ENCODE data around the gene PSMD4. TPM values are rescaled to one million over a fixed set of nuclear protein-coding genes. Genes with fewer than 3 reads are reported as not detected.

PSMD4 gene
- total and polyA plus RNA-seq, 4 donors, result 115 to 162 (median 131) TPM

Other genes with a start within 250 kb of the PSMD4 start
- gene MINDY1, start 247.8 kb upstream of the PSMD4 start, total RNA-seq, result 10 to 100 TPM; 20.1 to 26.0 TPM
- gene MINDY1, start 247.8 kb upstream of the PSMD4 start, polyA plus RNA-seq, result 10 to 100 TPM in 1 of 2 donors, 1 to 10 TPM in 1; 8.9 to 17.7 TPM
- gene PRUNE1, start 246.3 kb upstream of the PSMD4 start, total RNA-seq, result 10 to 100 TPM; 14.8 TPM
- 10 to 100 TPM; 10.5 to 16.8 TPM for gene PRUNE1, start 246.3 kb upstream of the PSMD4 start, polyA plus RNA-seq
- gene BNIPL, start 218.1 kb upstream of the PSMD4 start, total RNA-seq, result under 1 TPM; 0.29 to 0.54 TPM
- gene BNIPL, start 218.1 kb upstream of the PSMD4 start, polyA plus RNA-seq, result under 1 TPM in 1 of 2 donors, not detected in 1; 0.38 TPM
- 1 to 10 TPM; 3.0 to 3.8 TPM for gene C1orf56, start 207.0 kb upstream of the PSMD4 start, total RNA-seq
- 1 to 10 TPM; 1.8 to 2.6 TPM for gene C1orf56, start 207.0 kb upstream of the PSMD4 start, polyA plus RNA-seq
- gene CDC42SE1, start 195.1 kb upstream of the PSMD4 start, total RNA-seq, result 100 to 1,000 TPM; 102 TPM
- gene CDC42SE1, start 195.1 kb upstream of the PSMD4 start, polyA plus RNA-seq, result 10 to 100 TPM; 30.1 to 82.4 TPM
- 1 to 10 TPM; 2.4 to 2.5 TPM for gene MLLT11, start 194.3 kb upstream of the PSMD4 start, total RNA-seq
- gene MLLT11, start 194.3 kb upstream of the PSMD4 start, polyA plus RNA-seq, result 1 to 10 TPM; 4.3 to 6.9 TPM
- 10 to 100 TPM; 16.0 to 22.2 TPM for gene GABPB2, start 184.0 kb upstream of the PSMD4 start, total RNA-seq
- 10 to 100 TPM in 1 of 2 donors, 1 to 10 TPM in 1; 6.9 to 15.0 TPM for gene GABPB2, start 184.0 kb upstream of the PSMD4 start, polyA plus RNA-seq
- 10 to 100 TPM in 1 of 2 donors, 1 to 10 TPM in 1; 8.1 to 25.2 TPM for gene SEMA6C, start 108.1 kb upstream of the PSMD4 start, total RNA-seq
- 10 to 100 TPM in 1 of 2 donors, 1 to 10 TPM in 1; 2.5 to 28.8 TPM for gene SEMA6C, start 108.1 kb upstream of the PSMD4 start, polyA plus RNA-seq
- 1 to 10 TPM; 4.1 TPM for gene TNFAIP8L2, start 98.1 kb upstream of the PSMD4 start, total RNA-seq
- gene TNFAIP8L2, start 98.1 kb upstream of the PSMD4 start, polyA plus RNA-seq, result 1 to 10 TPM; 4.1 to 7.1 TPM
- 1 to 10 TPM; 7.3 to 9.6 TPM for gene LYSMD1, start 88.8 kb upstream of the PSMD4 start, total RNA-seq
- gene LYSMD1, start 88.8 kb upstream of the PSMD4 start, polyA plus RNA-seq, result 1 to 10 TPM; 4.4 to 7.5 TPM
- 10 to 100 TPM; 27.3 to 33.8 TPM for gene SCNM1, start 88.6 kb upstream of the PSMD4 start, total RNA-seq
- 10 to 100 TPM; 39.3 to 58.4 TPM for gene SCNM1, start 88.6 kb upstream of the PSMD4 start, polyA plus RNA-seq
- gene TMOD4, start 78.8 kb upstream of the PSMD4 start, total RNA-seq, result under 1 TPM in 1 of 2 donors, not detected in 1; 0.78 TPM
- under 1 TPM in 1 of 2 donors, not detected in 1; 0.69 TPM for gene TMOD4, start 78.8 kb upstream of the PSMD4 start, polyA plus RNA-seq
- 10 to 100 TPM; 37.1 to 40.8 TPM for gene VPS72, start 64.5 kb upstream of the PSMD4 start, total RNA-seq
- gene VPS72, start 64.5 kb upstream of the PSMD4 start, polyA plus RNA-seq, result 10 to 100 TPM; 26.7 to 28.7 TPM
- gene PIP5K1A, start 56.2 kb upstream of the PSMD4 start, total RNA-seq, result 10 to 100 TPM; 64.0 to 67.6 TPM
- gene PIP5K1A, start 56.2 kb upstream of the PSMD4 start, polyA plus RNA-seq, result 10 to 100 TPM; 16.5 to 22.7 TPM
- 10 to 100 TPM; 18.4 to 24.0 TPM for gene ZNF687, start 27.6 kb downstream of the PSMD4 start, total RNA-seq
- gene ZNF687, start 27.6 kb downstream of the PSMD4 start, polyA plus RNA-seq, result 1 to 10 TPM; 7.7 to 9.6 TPM
- gene PI4KB, start 72.7 kb downstream of the PSMD4 start, total RNA-seq, result 10 to 100 TPM; 49.0 to 60.9 TPM
- gene PI4KB, start 72.7 kb downstream of the PSMD4 start, polyA plus RNA-seq, result 10 to 100 TPM; 12.9 to 41.4 TPM
- 10 to 100 TPM; 38.0 to 51.6 TPM for gene RFX5, start 92.5 kb downstream of the PSMD4 start, total RNA-seq
- gene RFX5, start 92.5 kb downstream of the PSMD4 start, polyA plus RNA-seq, result 10 to 100 TPM; 14.3 to 26.3 TPM
- 10 to 100 TPM; 24.5 to 66.3 TPM for gene SELENBP1, start 118.0 kb downstream of the PSMD4 start, total RNA-seq
- gene SELENBP1, start 118.0 kb downstream of the PSMD4 start, polyA plus RNA-seq, result 100 to 1,000 TPM in 1 of 2 donors, 10 to 100 TPM in 1; 48.3 to 171 TPM
- gene PSMB4, start 144.8 kb downstream of the PSMD4 start, total RNA-seq, result 100 to 1,000 TPM; 174 to 181 TPM
- gene PSMB4, start 144.8 kb downstream of the PSMD4 start, polyA plus RNA-seq, result 100 to 1,000 TPM; 258 to 396 TPM
- 100 to 1,000 TPM in 1 of 2 donors, 10 to 100 TPM in 1; 96.0 to 144 TPM for gene POGZ, start 204.8 kb downstream of the PSMD4 start, total RNA-seq
- 10 to 100 TPM; 11.6 to 34.6 TPM for gene POGZ, start 204.8 kb downstream of the PSMD4 start, polyA plus RNA-seq